ENCODE measurements around the gene LPAR3.

- TF ChIP-seq EZH2phosphoT487 (IDR thresholded peaks at IDR 0.05; ENCODE audit: insufficient read depth, low read depth): no peak
- no peak for TF ChIP-seq EZH2 (IDR thresholded peaks at IDR 0.05; ENCODE audit: insufficient read depth, poor library complexity, severe bottlenecking)
Measured at GRCh38 chr1:84940481-84940880, 47.5 kb upstream of the LPAR3 start.
